Activated B cell treated with CpG ODN at 0.5 μM for 24 hours (primary cell): ENCODE results near the gene DNAH6. TPM values are rescaled to one million over a fixed set of nuclear protein-coding genes. Genes with fewer than 3 reads are reported as not detected.
"Not testable (repeated sequence)": the region's sequence is repeated elsewhere in the genome, so short reads cannot be mapped to it uniquely, and the experiment has no call there.

Source experiments
- ATAC-seq: fragments of 200-7000 bp; cut with Tn5 transposase; one replicate; pipeline ENCODE4 v1.10.0; 2021; ENCODE audit warnings: low read depth, mild to moderate bottlenecking, moderate library complexity
- CTCF ChIA-PET: fragments of 350-600 bp; sonication (Branson Sonifier 250); formaldehyde crosslinking; loops from one replicate; lab custom pipeline; 2021; ENCODE audit warnings: antibody characterized with exemption; lab: Charles Lee
- POLR2A ChIA-PET: fragments of 350-600 bp; sonication (Branson Sonifier 250); formaldehyde crosslinking; loops from one replicate; lab custom pipeline; 2021; ENCODE audit warnings: antibody characterized with exemption; lab: Charles Lee
- DNase-seq: peaks from one replicate; pipeline ENCODE4 v3.0.0; 2022
- H3K27ac Mint-ChIP-seq: one replicate; pipeline ENCODE4 v1.8.0; 2020; ENCODE audit warnings: mixed read lengths
- H3K27me3 Mint-ChIP-seq: one replicate; pipeline ENCODE4 v1.8.0; 2021; ENCODE audit warnings: mixed read lengths
- H3K36me3 Mint-ChIP-seq: one replicate; pipeline ENCODE4 v1.8.0; 2021; ENCODE audit warnings: low read depth, mixed read lengths
- H3K4me1 Mint-ChIP-seq: one replicate; pipeline ENCODE4 v1.8.0; 2021; ENCODE audit warnings: mixed read lengths
- H3K4me3 Mint-ChIP-seq: one replicate; pipeline ENCODE4 v1.8.0; 2020; ENCODE audit warnings: mild to moderate bottlenecking, mixed read lengths
- H3K9me3 Mint-ChIP-seq: one replicate; pipeline ENCODE4 v1.8.0; 2020; ENCODE audit warnings: mixed read lengths
- intact Hi-C: fragments of 100-400 bp; cut with micrococcal nuclease; formaldehyde crosslinking; loops from one replicate; pipeline ENCODE4 v1.15.1; 2024
- total RNA-seq: library from RNA; stranded (reverse); gene quantifications from 2 replicates; pipeline ENCODE4 v1.2.3, GENCODE V29; 2022
- TF ChIP-seq, protein P1 (sequence below): fragments of 200-600 bp; IDR thresholded peaks from one replicate; pipeline ENCODE4 v1.8.0; 2022; ENCODE audit warnings: antibody characterized with exemption, mild to moderate bottlenecking

The DNAH6 gene
- total RNA-seq, 1 donor from 2014 or later = 0.82 TPM

GRCh38 chr2:84861539-84861938, 345.2 kb downstream of the DNAH6 start:
- Mint-ChIP-seq H3K9me3 (no peaks in the 10 kb centered on the region), H3K4me1 (peaks cover 22% of the 10 kb centered on the region), H3K27me3 (no peaks in the 10 kb centered on the region), H3K4me3 (no peak overlapping the region), H3K36me3 (no peaks in the 10 kb centered on the region), H3K27ac (no peak overlapping the region)
- CTCF ChIA-PET = interaction anchor here (2.1 kb wide), 1 partner anchor 64 kb away, joined by 5 read pairs; no protein-coding TSS in a partner anchor
- no peak for DNase-seq
- TF ChIP-seq, protein P1, sequence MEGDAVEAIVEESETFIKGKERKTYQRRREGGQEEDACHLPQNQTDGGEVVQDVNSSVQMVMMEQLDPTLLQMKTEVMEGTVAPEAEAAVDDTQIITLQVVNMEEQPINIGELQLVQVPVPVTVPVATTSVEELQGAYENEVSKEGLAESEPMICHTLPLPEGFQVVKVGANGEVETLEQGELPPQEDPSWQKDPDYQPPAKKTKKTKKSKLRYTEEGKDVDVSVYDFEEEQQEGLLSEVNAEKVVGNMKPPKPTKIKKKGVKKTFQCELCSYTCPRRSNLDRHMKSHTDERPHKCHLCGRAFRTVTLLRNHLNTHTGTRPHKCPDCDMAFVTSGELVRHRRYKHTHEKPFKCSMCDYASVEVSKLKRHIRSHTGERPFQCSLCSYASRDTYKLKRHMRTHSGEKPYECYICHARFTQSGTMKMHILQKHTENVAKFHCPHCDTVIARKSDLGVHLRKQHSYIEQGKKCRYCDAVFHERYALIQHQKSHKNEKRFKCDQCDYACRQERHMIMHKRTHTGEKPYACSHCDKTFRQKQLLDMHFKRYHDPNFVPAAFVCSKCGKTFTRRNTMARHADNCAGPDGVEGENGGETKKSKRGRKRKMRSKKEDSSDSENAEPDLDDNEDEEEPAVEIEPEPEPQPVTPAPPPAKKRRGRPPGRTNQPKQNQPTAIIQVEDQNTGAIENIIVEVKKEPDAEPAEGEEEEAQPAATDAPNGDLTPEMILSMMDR = no peak
- ATAC-seq = no peak
- POLR2A ChIA-PET = interaction anchor here (1.0 kb wide), 1 partner anchor 26 kb away, joined by 4 read pairs; no protein-coding TSS in a partner anchor
- intact Hi-C loops = no loop called here

DNA sequence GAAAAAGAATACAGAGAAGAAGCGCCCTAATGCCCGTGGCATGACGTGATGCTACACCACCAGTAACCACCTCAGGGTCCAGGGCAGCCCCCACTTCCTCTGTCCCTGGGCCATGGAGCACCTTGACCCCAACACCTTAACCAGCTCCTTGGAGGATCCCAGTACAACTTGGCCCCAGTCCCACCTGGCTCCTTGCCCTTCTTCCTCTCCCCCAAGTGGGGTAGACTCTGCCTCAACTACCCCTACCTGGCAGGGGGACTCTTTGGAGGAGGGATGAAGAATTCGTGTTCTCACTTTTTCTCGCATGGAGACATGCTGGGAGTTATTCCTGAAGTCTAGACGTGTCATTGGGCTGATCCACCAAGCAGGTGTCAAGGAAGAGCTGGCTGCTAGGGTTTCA, 345.7 kb downstream of the DNAH6 start:
- no peaks in the 10 kb centered on the region for H3K36me3 Mint-ChIP-seq
- DNase-seq (no peak), ATAC-seq (no peak)
- intact Hi-C loops = no loop called here
- H3K27ac Mint-ChIP-seq = no peak overlapping the region
- CTCF ChIA-PET = interaction anchor here (2.1 kb wide), 1 partner anchor 63 kb away, joined by 5 read pairs; no protein-coding TSS in a partner anchor
- H3K4me1 Mint-ChIP-seq = peaks cover 18% of the 10 kb centered on the region
- no peaks in the 10 kb centered on the region for H3K9me3 Mint-ChIP-seq
- H3K4me3 Mint-ChIP-seq = no peak overlapping the region
- POLR2A ChIA-PET = no interaction called here
- TF ChIP-seq, protein P1 = no peak
- H3K27me3 Mint-ChIP-seq = no peaks in the 10 kb centered on the region

GRCh38 chr2:84865181-84865783, 349.0 kb downstream of the DNAH6 start:
- ChIA-PET POLR2A (no interaction called here), CTCF (interaction anchor here (0.9 to 2.3 kb wide), 4 partner anchors 61 to 372 kb away, joined by 3 to 12 read pairs (median 6); no protein-coding TSS in a partner anchor)
- ATAC-seq = no peak
- no peak for DNase-seq
- H3K4me1 Mint-ChIP-seq = peaks cover 2% of the 10 kb centered on the region
- TF ChIP-seq, protein P1 = no peak
- no peak overlapping the region for H3K4me3 Mint-ChIP-seq
- H3K27me3 Mint-ChIP-seq = peaks cover 4% of the 10 kb centered on the region
- intact Hi-C loops = loop anchor here (1.0 kb wide), 2 partner anchors 124 to 370 kb away; no protein-coding TSS in a partner anchor
- peaks cover 3% of the 10 kb centered on the region for H3K36me3 Mint-ChIP-seq
- no peak overlapping the region for H3K27ac Mint-ChIP-seq
- no peaks in the 10 kb centered on the region for H3K9me3 Mint-ChIP-seq

GRCh38 chr2:84866122-84866521, 349.8 kb downstream of the DNAH6 start:
- DNase-seq = no peak
- TF ChIP-seq, protein P1 = no peak
- ChIA-PET POLR2A (no interaction called here), CTCF (interaction anchor here (0.9 to 2.3 kb wide), 3 partner anchors 60 to 373 kb away, joined by 3 to 12 read pairs (median 10); no protein-coding TSS in a partner anchor)
- no peak overlapping the region for H3K4me3 Mint-ChIP-seq
- peaks cover 6% of the 10 kb centered on the region for H3K4me1 Mint-ChIP-seq
- H3K27ac Mint-ChIP-seq = no peak overlapping the region
- ATAC-seq = no peak
- H3K36me3 Mint-ChIP-seq = peaks cover 3% of the 10 kb centered on the region
- no peaks in the 10 kb centered on the region for H3K9me3 Mint-ChIP-seq
- peaks cover 4% of the 10 kb centered on the region for H3K27me3 Mint-ChIP-seq
- intact Hi-C loops = no loop called here

- DNase-seq, H3K27ac Mint-ChIP-seq, H3K9me3 Mint-ChIP-seq, H3K4me3 Mint-ChIP-seq, H3K4me1 Mint-ChIP-seq, H3K27me3 Mint-ChIP-seq, H3K36me3 Mint-ChIP-seq, POLR2A ChIA-PET, intact Hi-C loops, ATAC-seq: not testable (repeated sequence)
- CTCF ChIA-PET = interaction anchor here (0.6 to 1.7 kb wide), 3 partner anchors 58 to 342 kb away, joined by 3 to 8 read pairs (median 3); no protein-coding TSS in a partner anchor
Measured at GRCh38 chr2:84868327-84868726, 352.0 kb downstream of the DNAH6 start.

Other genes starting within 250 kb of the DNAH6 start
- 45.3 and 45.9 TPM in 2 replicates for gene SUCLG1, start 57.2 kb upstream of the DNAH6 start, total RNA-seq